HG02588 (cell line): ENCODE data around the gene GRIK3.
"Not testable (repeated sequence)": the region's sequence is repeated elsewhere in the genome, so short reads cannot be mapped to it uniquely, and the experiment has no call there.

ENCODE experiments used
- ATAC-seq: cut with Tn5 transposase; IDR thresholded peaks from one replicate; pipeline ENCODE4 v1.9.1; 2021; ENCODE audit warnings: mild to moderate bottlenecking, moderate library complexity; ENCODE audit not compliant: unreplicated experiment

The GRIK3 gene

DNA sequence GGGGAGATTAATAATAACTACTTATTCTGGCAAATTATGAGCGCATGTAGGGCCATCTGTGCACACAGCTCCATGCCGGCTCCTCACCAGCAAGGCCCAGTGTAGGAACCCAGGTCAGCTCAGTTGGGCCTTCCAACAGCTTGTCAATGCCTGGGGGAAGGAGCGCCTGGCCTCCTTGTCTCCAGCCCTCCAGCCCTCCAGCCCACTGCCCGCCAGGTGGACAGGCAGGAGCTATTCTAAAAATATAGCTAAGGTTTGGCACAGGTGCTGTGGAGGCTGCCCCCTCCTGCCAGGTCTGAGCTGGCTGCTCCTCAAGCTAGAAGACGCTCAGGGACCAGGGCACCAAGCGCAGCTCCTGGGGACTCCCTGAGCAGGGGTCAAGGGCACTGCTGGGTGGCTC, 85.7 kb downstream of the GRIK3 start:
- ATAC-seq, result no peak

DNA sequence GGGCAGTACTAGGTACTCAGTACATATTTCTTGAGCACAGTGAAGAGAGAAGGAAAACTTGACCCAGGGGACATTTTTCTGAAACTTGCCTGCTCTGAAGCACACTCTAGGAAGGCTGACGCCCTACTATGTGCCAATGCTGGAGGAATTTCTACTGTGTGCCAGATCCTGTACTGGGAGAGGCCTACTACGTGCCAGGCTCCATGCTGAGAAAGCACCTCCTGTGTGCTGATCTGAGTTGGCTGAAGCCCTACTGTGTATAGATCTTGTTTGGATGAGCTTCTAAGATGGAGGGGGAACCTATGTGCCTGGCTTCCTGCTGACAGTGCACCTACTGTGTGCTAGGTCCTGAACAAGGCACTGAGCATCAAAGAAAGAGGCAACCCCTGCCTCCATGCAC, 86.2 kb downstream of the GRIK3 start:
- no peak for ATAC-seq

DNA sequence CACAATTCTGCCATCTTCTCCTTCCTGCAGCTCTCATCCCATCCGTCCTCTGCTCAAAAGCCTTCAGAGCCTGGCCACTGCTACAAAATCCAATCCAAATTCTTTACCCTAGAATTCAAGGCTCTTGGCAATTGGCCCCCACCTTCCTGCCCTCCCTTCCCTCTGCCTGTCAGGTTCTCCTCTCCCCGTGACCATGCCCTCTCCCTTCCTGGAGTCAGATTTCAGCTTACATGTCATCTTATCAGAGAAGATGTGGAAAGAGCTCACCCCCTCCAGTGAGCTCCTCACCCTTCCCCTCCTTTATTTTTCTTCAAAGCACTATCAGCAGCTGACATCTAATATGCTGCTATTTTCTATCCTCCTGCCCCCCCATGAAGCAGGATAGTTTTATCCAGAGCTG, 86.9 kb downstream of the GRIK3 start:
- no peak for ATAC-seq

DNA sequence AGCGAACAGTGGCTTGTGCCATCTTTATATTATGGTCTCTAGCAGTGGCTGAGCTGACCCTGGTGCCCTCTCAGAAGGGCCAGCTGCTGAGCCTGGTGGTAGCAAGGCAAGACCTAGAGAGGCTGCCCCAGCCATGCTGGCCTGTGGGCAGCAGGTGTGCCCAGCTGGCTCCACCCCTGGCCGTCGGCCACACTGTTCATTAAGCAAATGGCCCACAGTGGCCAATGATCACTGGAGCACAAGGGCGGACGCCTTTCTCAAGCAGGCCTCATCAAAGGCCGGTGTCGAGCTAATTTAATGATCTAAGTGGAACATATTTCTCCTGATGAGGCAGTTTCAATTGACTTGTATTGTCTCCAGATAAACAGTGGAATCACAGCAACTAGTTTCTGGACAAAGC, 89.4 kb downstream of the GRIK3 start:
- ATAC-seq, result no peak

DNA sequence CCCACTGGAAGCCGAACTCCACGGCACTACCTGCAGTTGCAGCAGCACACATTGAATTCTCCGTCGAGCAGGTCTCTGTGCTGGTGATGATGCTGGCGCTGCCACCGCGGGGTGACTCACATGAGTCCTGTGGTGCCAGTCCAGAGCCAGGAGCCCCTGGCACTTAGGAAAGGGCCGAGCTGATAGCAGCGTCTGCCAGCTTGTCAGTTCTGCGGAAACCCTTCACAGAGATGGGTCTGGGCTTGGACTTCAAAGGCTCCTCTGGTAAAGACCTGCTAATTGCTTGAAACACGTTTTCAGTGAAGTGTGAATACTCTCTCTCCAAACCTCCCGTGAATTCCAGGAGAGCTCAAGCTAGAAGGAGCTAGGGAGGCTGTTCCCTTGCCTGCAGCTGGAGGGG, 92.2 kb downstream of the GRIK3 start:
- no peak for ATAC-seq

DNA sequence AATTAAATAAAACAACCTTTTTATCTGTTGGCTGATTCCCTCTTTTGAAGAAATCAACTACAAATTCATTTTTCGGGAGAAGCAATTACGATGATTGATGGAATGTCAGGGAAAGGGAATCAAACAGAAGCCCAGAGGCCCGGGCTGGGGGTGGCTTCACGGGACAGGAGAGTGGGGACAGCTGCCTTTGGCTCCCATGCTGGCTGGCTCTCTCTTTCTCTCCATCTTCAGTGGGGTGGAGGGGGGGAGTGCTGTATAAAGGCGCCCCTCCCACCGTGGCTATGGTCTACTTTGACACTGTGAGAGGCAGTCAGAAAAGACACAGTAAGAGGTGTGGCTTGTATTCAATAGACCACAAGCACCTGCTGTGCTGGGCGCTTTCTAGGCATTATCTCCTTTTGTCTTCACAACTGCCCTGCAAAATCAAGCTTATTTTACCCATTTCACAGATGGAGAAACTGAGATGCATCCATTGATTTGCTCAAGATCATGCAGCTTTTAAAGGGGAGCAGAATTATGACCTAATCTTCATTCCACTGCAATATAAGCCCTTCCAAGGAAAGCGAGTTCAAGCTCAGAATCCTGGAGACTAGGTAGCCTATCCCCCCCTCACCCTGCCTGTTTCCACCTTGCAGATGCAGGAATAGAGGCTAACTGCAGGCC, 92.9 kb downstream of the GRIK3 start:
- ATAC-seq, result no peak

DNA sequence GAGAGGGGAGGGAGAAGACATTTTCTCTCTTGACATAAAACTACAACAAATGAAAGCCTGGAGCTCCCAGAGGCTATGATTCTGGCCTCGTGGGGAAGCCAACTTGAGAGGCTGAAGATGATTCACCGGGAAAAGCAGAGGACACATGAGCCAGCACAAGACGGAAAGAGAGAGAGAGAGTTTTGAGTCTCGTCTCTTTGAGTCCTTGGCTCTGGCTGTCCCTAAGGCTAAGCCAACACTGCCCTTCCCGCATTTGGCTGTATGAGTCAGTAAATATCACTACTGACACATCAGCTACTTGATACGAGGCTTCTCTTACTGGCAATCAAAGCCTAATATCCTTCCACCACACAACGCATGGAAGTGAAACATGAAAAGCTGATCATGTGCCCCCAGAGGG, 95.5 kb downstream of the GRIK3 start:
- no peak for ATAC-seq

DNA sequence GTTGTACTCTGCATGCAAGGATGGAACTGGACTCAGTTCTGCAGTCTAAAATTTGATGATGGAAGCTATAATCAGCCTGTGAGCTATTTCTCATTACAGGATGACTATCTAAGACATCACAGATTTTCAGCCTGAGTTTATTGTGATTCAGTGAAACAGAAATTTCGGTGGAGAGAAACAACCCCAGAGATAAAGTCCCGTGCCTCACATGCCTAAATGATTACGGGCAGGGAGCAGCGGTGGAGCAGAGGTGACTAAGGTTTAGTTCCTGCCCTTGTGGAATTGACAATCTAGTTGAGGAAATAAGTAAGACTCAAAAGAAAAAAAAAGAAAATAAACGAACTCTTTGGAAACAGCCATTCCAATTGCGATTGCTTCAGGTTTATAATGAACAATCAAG, 96.9 kb downstream of the GRIK3 start:
- ATAC-seq, result no peak

DNA sequence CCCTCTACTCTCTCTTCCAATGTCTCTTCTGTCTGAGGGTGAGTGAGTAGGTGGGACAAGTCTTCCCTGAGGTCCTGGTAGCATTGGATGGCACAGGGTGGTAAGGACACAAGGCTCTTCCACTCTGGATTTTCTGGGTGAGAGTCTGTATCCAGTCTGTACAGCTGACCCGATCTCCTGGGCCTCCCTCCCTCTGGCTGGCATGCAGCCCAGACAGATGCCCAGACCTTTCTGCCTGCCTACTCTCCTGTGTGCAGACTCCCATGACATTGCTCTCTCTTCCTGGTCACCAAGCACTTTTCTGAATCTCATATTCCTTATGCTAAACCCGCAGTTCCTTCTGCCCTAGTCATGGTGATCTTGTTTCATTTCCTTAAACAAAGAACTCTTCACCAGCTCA, 100.3 kb downstream of the GRIK3 start:
- ATAC-seq, result no peak

DNA sequence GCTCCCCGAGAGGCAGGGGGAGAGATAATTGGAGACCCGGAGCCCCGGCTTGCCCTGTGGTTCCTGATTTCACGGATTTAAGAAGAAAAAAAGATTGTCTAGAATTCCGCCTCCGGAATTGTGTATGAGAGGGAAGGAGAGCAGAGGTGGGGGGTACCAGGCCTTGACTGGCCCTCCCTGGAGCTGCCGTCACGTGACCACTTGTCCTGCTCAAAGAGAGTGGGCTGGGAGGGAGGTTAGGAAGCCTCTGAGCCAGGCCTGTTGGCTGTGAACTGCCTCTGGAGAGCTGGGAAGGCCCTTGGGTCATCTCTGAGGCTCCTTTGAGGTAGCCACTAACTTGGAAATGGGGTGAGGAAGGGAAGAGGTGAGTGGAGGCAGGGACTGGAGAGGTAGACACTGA, 106.5 kb downstream of the GRIK3 start:
- ATAC-seq, result no peak

DNA sequence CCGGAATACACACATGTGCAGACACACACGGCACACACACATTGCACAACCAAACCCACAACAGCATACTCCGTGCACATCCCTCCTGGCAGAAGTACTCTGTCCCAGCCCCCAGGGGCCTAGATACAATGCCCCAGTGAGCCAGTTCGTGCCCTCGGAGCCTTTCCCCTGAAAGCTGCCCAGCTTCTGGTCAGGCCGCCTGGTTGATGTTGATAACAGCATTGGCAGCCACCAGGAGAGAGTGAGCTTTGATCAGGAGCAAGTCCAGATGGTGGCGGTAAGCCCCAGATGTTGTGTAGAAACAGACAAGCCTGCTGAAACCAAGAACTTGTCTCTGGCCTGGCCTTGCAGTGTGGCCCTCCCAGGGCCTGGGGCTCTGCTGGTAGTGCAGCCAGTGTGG, 109.1 kb downstream of the GRIK3 start:
- no peak for ATAC-seq

DNA sequence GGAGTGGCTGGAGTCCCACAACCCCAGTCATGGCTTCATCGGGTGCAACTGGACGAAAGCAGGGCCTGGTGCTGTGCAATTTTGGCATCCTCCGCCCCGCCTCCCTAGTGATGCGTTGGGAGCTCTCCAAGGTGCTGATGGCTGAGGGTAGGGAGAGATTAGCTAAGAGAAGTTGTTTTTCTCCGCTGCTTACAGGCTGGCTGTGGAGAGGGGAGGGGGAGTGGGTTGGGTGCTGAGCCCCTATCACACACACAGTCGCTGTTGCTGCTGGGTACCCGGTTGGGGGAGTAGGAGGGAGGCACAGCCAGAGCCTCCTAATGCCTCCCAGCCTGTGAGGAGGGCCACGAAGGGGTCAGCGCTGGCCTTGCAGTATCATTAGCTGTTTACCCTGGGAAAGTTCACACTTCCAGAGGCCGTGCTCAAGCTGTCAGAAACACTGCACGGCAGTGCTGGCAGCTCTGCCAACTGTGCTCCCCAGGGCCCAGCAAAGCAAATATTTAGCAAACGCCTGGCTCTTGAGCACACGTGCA, 110.0 kb downstream of the GRIK3 start:
- ATAC-seq, result no peak

DNA sequence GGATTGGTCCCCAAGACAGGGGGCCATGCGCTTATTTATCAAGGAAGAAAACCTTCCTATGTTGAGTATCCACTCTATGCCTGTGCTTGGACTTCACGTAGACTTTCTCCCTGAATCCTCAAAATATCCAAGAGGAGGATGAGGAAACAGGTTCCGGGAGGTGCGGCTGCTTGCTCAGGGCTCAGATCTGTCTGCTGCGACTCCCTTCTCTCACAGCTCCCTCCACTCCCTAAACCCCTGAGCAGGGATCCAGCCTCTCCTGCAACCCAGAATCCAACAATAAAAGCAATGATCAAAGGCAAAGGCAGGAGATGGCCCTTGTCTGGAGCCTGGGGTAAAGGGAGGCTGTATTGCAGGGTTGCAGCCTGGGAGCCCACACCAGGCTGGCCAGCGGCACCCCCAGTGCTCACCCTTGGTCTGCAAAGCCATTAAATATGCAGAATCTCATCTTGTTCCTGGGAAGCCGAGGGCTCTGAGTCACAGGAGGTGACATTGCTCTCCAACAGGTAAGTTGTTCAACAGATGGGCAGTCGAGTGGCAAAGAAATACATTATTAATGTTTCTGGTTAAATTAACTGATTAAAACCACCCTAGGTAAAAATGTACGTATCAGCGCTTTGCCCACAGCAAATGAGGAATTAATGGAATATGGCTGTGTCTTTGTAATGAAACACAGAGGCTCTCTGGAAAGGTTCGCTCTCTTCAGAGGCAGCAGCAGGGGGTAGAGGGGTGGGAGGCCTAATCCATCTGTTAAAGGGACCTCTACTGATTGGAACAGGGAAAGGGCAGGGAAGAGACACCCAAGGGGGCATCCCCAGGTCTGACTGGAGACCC, 111.5 kb downstream of the GRIK3 start:
- no peak for ATAC-seq

DNA sequence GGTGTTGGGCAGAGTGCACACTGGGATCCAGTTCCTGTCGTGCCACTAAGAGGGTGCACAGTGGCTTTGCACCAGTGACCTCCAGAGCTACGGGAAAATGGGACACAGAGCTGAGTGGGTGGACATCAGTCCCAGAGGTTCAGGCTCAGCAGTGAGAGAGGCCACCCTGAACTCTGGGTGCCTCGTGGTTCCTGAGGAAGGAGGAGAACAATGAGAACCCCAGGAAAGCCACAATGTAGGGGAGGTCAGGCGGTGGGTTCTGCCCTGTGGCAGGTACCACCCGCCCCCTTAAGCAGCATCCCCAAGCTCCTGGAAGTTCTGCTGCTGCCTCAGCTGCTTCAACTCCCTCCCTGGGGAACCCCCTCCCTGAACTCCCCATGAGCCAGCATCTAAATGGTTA, 112.2 kb downstream of the GRIK3 start:
- no peak for ATAC-seq

DNA sequence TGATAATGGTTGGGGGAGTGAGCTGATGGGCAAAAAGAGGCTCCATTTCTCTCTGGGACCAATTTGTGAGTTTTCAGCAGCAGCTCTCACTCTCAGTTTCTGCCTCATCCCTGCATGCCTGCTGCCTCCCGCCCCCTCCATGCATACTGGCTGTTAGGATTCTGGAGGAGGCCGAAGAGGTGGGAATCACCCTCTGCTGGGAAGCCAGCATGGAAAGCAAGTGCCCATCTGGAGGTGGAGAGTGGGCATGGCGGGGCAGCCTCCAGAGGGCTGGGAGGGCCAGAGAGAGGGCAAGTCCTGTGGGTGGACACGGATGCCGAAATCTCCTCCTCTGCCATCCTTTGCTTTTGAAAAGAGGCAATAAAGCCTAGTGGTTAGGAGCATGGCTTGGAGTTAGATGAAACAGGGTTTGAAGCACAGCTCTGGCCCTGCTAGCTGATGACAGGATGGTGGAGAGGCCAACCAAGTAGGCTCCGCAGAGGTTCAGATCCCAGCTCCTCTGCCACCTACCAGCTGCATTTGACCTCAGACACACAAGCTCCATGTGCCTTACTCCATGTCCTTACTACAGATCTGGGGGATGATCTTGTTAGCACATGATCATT, 113.4 kb downstream of the GRIK3 start:
- no peak for ATAC-seq

DNA sequence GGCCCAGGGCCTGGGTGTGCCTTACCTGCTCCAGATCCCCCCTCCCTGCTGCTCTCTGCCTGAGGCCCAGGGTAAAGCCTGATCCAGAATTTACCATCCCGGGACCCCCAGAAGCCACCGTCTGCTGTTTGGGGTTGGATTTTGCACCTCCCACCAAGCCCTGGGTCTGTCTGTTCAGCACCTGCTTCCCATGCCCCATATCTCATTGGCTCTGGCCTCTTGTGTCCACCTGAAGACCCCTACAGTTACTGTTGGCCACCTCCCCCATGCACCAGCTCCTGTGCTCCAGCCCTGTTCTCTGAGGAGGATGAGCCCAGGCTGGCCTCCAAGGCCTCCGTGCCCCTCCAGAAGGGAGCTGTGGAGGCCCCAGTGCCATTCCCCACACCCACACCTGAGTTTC, 113.9 kb downstream of the GRIK3 start:
- ATAC-seq, result no peak

DNA sequence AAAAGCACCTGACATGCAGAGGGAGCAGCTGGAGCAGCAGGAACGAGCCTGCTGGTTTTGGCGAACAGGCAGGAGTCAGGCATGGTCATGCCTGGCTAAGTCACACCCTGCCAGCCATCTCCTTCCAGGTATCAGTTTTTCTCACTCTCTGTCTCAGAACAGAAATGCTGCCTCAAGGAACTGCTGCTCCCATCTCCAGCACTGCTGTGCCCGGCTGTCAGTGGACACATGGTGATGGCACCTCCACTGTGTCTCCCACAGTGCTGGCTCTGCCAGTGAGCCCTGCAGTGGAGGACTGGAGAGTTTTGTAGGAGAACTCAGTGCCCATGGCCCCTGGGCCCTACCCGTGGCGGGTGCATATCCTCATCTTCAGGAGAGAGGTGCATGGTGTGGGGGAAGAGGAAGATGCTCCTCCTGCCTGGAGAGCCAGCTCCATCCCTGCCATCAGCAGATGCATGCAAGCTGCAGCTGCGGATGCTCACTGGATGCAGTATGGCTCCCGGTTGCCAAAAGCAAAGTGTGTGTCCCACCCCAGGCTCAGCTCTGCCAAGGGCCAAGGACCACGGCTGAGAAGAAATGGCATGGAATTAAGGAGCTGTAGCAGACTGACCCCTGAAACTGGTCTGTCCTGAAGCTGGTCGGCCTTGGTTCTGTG, 114.7 kb downstream of the GRIK3 start:
- ATAC-seq, result no peak

DNA sequence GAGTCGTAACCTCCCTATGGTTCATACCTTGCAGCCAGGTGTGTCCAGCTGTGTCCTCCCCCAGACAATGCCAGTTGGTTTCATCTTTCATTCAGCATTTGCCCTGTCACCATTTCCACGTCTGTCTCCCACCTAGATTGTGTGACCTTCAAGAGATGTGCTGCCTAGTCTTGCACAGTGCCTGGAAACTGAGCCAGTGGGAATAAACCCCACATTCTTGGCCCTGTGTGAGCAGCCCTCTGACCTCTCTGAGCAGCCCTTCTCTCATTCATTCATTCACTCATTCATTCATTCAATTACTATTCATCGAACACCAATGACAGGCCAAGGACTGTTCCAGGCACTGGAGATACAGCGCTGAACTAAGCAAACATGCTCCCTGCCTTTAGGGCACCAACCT, 115.7 kb downstream of the GRIK3 start:
- ATAC-seq, result no peak

DNA sequence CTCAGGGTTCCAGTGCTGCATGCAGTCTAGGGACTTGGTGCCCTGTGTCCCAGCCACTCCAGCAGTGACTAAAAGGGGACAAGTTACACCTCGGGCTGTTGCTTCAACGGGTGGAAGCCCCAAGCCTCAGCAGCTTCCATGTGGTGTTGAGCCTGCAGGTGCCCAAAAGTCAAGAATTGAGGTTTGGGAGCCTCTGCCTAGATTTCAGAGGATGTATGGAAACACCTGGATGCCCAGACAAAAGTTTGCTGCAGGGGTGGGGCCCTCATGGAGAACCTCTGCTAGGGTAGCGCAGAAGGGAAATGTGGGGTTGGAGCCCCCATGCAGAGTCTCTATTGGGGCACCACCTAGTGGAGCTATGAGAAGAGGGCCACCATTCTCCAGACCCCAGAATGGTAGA, 117.8 kb downstream of the GRIK3 start:
- ATAC-seq, result not testable (repeated sequence)

DNA sequence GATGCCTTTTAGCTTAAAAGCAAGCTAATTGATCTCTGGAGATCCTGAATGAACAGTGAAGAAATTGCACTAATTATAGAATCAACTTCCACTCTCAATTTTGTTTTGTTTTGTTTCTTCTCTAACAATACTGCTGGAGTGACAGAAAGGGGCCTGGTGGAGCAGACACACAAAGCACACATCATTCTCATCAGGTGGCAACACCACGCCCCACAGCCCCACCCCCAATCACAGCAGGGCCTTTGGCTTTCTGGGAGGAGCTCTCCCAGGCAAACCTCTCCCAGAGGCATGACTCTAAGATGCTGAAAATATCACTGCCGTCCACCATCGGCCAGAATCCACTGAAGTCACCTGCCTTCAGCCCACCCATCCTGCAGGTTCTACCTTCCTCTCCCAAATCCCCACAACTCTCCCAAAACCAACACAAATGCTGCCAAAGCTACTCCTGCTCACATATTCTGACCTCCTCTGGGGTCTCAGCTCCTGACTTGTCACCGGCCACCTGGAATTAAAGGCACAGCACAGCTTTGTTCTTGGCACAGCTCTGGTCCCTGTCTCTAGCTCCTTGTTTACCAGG, 120.7 kb downstream of the GRIK3 start:
- ATAC-seq, result no peak

DNA sequence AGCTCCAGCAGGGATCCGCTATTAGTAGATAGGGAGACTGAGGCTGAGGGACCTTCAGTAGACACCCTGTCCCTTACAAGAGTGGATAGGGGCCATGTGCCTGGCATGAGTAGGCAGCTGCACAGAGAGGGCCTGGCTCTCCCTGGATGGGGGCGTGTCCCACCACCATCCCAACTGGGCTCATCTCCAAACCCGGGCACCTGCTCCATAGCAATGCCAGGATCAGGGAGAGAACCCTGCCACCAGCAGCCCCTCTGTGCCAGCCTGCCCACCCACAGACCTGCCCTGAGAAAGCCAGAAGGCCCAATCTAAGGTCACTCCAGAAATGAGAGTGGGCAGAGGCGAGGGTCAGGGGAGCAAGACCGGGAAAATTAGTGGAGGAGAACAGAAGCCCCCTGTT, 121.3 kb downstream of the GRIK3 start:
- ATAC-seq, result no peak
